Measurements from ENCODE around the gene XG.

XG gene

GRCh38 chrX:2708592-2709188 lies 43.1 kb upstream of the XG start:
- no peak for ATAC-seq
- no peak for TF ChIP-seq ZNF70 (CRISPR knock-in tag; IDR thresholded peaks at IDR 0.05)
- TF ChIP-seq ESRRG (CRISPR knock-in tag; IDR thresholded peaks at IDR 0.05) = no peak
- no peak for TF ChIP-seq ZNF8 (CRISPR knock-in tag; IDR thresholded peaks at IDR 0.05)
- no peak for TF ChIP-seq TCF4 (CRISPR knock-in tag; IDR thresholded peaks at IDR 0.05; ENCODE audit: borderline replicate concordance)
- no peak for TF ChIP-seq RARB (CRISPR knock-in tag; IDR thresholded peaks at IDR 0.05)
- TF ChIP-seq SNAI2 (CRISPR knock-in tag; IDR thresholded peaks at IDR 0.05) = no peak
- no peak for TF ChIP-seq POU6F1 (CRISPR knock-in tag; IDR thresholded peaks at IDR 0.05; ENCODE audit: borderline replicate concordance, low read depth)
- TF ChIP-seq CSRNP3 (CRISPR knock-in tag; IDR thresholded peaks at IDR 0.05) = no peak
- TF ChIP-seq GLIS3 (CRISPR knock-in tag; IDR thresholded peaks at IDR 0.05) = no peak
- no peak for TF ChIP-seq CREB5 (CRISPR knock-in tag; IDR thresholded peaks at IDR 0.05; ENCODE audit: low read depth)
- no peak for TF ChIP-seq ARNTL (CRISPR knock-in tag; IDR thresholded peaks at IDR 0.05; ENCODE audit: borderline replicate concordance, low read depth)
- no peak for TF ChIP-seq OSR1 (CRISPR knock-in tag; IDR thresholded peaks at IDR 0.05)
- TF ChIP-seq ZFP30 (CRISPR knock-in tag; IDR thresholded peaks at IDR 0.05) = no peak

GRCh38 chrX:2709556-2709955 lies 42.3 kb upstream of the XG start:
- ATAC-seq = no peak
- TF ChIP-seq BACH2 (CRISPR knock-in tag; IDR thresholded peaks at IDR 0.05; ENCODE audit: borderline replicate concordance) = no peak
- TF ChIP-seq SNAI2 (CRISPR knock-in tag; IDR thresholded peaks at IDR 0.05) = no peak
- TF ChIP-seq GLIS3 (CRISPR knock-in tag; IDR thresholded peaks at IDR 0.05) = no peak
- TF ChIP-seq ZFP3 (CRISPR knock-in tag; IDR thresholded peaks at IDR 0.05) = no peak
- no peak for TF ChIP-seq ESRRG (CRISPR knock-in tag; IDR thresholded peaks at IDR 0.05)
- TF ChIP-seq TCF4 (CRISPR knock-in tag; IDR thresholded peaks at IDR 0.05; ENCODE audit: borderline replicate concordance) = no peak
- TF ChIP-seq ISL1 (CRISPR knock-in tag; IDR thresholded peaks at IDR 0.05) = no peak
- no peak for TF ChIP-seq CSDC2 (CRISPR knock-in tag; IDR thresholded peaks at IDR 0.05)
- TF ChIP-seq OSR1 (CRISPR knock-in tag; IDR thresholded peaks at IDR 0.05) = no peak

GRCh38 chrX:2710041-2710840 lies 41.6 kb upstream of the XG start:
- TF ChIP-seq ZFP30 (CRISPR knock-in tag; IDR thresholded peaks at IDR 0.05) (no peak), BACH2 (CRISPR knock-in tag; IDR thresholded peaks at IDR 0.05; ENCODE audit: borderline replicate concordance) (no peak), OSR1 (CRISPR knock-in tag; IDR thresholded peaks at IDR 0.05) (no peak), POU6F1 (CRISPR knock-in tag; IDR thresholded peaks at IDR 0.05; ENCODE audit: borderline replicate concordance, low read depth) (no peak), RARB (CRISPR knock-in tag; IDR thresholded peaks at IDR 0.05) (no peak), PPARA (CRISPR knock-in tag; IDR thresholded peaks at IDR 0.05; ENCODE audit: borderline replicate concordance) (no peak), SNAI2 (CRISPR knock-in tag; IDR thresholded peaks at IDR 0.05) (no peak), PATZ1 (CRISPR knock-in tag; IDR thresholded peaks at IDR 0.05; ENCODE audit: borderline replicate concordance) (no peak), CREB5 (CRISPR knock-in tag; IDR thresholded peaks at IDR 0.05; ENCODE audit: low read depth) (no peak), ZNF565 (CRISPR knock-in tag; conservative IDR thresholded peaks at IDR 0.05; ENCODE audit: low read depth) (no peak)
- peak; percentile 86 for ATAC-seq

Data from SK-N-SH treated with all-trans-retinoic acid at 6 μM for 48 hours (cell line).